ENCODE measurements around the gene MBNL2. TPM values are rescaled to one million over a fixed set of nuclear protein-coding genes. Genes with fewer than 3 reads are reported as not detected.

Gene MBNL2
- polyA plus RNA-seq, 1 experiment = 44.0 TPM

DNA sequence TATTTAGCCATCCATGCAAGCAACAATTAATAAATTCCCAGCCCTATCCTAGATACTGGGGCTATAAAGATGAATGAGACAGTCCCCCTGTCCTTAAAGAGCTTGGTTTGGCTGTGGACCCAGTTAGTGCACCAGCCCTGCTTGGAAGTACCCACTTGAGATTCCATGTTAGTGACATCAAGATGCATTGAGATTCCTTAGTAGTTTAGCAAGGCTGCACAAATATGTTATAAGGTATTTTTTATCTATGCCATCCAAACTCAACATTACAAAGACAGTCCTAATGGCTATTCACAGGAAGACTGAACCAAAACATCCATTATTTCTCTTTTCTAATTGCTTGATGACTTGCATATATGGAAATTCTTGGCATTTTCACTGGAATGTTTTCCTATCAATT is 163.0 kb downstream of the MBNL2 start:
- Histone ChIP-seq H3K27me3 (ENCODE audit: control insufficient read depth, insufficient read depth, low read length) (no peaks in the 10 kb centered on the region), H3K4me3 (ENCODE audit: low read depth, low read length) (no peak overlapping the region), H3K9me3 (ENCODE audit: control insufficient read depth, insufficient read depth, low read length) (no peaks in the 10 kb centered on the region), H3K27ac (ENCODE audit: low read depth, low read length) (no peak overlapping the region)
- ChIA-PET POLR2A (no interaction called here), CTCF (interaction anchor here (1.8 to 2.6 kb wide), 3 partner anchors 274 to 367 kb away, joined by 6 to 11 read pairs (median 7); no protein-coding TSS in a partner anchor)
- TF ChIP-seq, protein P1, sequence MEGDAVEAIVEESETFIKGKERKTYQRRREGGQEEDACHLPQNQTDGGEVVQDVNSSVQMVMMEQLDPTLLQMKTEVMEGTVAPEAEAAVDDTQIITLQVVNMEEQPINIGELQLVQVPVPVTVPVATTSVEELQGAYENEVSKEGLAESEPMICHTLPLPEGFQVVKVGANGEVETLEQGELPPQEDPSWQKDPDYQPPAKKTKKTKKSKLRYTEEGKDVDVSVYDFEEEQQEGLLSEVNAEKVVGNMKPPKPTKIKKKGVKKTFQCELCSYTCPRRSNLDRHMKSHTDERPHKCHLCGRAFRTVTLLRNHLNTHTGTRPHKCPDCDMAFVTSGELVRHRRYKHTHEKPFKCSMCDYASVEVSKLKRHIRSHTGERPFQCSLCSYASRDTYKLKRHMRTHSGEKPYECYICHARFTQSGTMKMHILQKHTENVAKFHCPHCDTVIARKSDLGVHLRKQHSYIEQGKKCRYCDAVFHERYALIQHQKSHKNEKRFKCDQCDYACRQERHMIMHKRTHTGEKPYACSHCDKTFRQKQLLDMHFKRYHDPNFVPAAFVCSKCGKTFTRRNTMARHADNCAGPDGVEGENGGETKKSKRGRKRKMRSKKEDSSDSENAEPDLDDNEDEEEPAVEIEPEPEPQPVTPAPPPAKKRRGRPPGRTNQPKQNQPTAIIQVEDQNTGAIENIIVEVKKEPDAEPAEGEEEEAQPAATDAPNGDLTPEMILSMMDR (IDR thresholded peaks at IDR 0.05; ENCODE audit: low read depth, low read length) = no peak
- no peak for DNase-seq (ENCODE audit: low read depth, low spot score)

DNA sequence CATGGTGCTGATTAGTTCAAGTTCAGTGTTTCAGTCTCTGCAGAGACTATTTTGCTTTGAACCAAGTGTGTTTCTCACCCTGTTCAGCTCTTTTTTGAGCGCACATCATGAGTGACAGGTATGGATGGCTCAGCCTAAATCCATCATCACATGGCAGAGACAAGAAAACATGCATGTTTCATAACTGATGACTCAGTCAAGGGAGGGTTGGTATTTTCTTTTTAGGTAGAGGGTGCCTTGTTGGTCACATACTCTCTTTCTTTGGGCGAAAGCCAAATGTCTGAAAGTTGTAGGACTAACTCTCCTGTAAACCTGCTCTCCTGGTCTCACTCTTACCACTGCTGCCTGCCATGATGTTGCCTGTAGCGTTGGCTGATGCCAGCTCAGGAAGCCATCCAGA is 163.7 kb downstream of the MBNL2 start:
- POLR2A ChIA-PET = no interaction called here
- H3K27ac ChIP-seq (ENCODE audit: low read depth, low read length) = no peak overlapping the region
- H3K9me3 ChIP-seq (ENCODE audit: control insufficient read depth, insufficient read depth, low read length) = no peaks in the 10 kb centered on the region
- TF ChIP-seq, protein P1 (IDR thresholded peaks at IDR 0.05; ENCODE audit: low read depth, low read length) = no peak
- no peak for DNase-seq (ENCODE audit: low read depth, low spot score)
- CTCF ChIA-PET = interaction anchor here (1.2 to 2.6 kb wide), 4 partner anchors 189 to 368 kb away, joined by 3 to 11 read pairs (median 6); no protein-coding TSS in a partner anchor
- no peaks in the 10 kb centered on the region for H3K27me3 ChIP-seq (ENCODE audit: control insufficient read depth, insufficient read depth, low read length)
- H3K4me3 ChIP-seq (ENCODE audit: low read depth, low read length) = no peak overlapping the region

DNA sequence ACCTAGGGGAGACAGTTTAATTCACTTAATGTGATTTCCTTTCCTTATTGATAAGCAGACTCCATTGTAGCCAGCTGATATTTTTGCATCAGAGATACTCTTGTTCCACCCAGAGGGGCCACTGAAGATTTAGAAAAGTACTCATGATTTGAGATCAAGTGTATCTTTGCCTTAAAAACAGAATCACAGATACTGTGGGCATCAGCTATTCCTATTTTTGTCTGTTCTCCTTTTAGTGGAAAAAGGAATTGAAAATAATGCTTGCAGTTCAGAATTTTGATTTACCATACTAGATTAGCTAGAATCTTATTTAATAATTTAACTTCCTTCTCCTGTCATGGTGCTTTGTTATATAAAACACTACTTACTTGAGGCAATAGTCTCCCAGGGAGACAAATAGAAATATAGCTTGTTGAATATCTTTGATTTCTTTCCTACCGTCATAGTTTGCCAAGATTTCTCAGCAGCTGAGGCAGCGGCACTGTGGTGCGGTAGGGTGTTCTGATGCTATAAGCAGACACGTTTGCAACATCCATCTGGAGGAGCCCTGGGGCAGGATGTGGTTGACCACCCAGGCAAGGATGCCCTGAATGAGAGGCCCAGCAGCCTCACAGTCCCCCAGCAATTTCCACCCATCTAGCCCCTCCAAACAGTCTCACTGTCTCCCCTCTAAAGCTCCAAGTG is 164.8 kb downstream of the MBNL2 start:
- ChIA-PET POLR2A (no interaction called here), CTCF (interaction anchor here (1.2 to 2.6 kb wide), 3 partner anchors 188 to 369 kb away, joined by 3 to 11 read pairs (median 7); no protein-coding TSS in a partner anchor)
- H3K27ac ChIP-seq (ENCODE audit: low read depth, low read length) = no peak overlapping the region
- TF ChIP-seq, protein P1 (IDR thresholded peaks at IDR 0.05; ENCODE audit: low read depth, low read length) = no peak
- H3K4me3 ChIP-seq (ENCODE audit: low read depth, low read length) = no peak overlapping the region
- no peaks in the 10 kb centered on the region for H3K9me3 ChIP-seq (ENCODE audit: control insufficient read depth, insufficient read depth, low read length)
- DNase-seq (ENCODE audit: low read depth, low spot score) = no peak
- H3K27me3 ChIP-seq (ENCODE audit: control insufficient read depth, insufficient read depth, low read length) = no peaks in the 10 kb centered on the region

DNA sequence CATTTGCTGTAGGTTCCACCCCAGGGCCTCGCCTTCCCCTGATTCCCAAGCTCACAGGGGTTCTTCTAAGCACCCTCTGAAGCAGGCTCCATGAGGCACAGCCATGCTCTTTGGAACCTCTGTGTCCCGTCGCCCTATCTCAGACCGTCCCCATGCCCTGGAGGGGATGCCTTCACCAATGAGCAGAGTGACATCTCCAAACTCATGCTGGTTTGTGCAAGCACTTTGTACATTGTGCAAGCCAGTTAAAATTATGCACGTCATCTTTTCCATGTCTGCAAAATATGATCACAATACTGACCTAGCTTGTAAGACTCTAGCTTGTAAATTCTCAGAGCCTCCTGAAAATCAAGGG is 165.3 kb downstream of the MBNL2 start:
- no peak for DNase-seq (ENCODE audit: low read depth, low spot score)
- Histone ChIP-seq H3K27ac (ENCODE audit: low read depth, low read length) (no peak overlapping the region), H3K4me3 (ENCODE audit: low read depth, low read length) (no peak overlapping the region), H3K9me3 (ENCODE audit: control insufficient read depth, insufficient read depth, low read length) (no peaks in the 10 kb centered on the region), H3K27me3 (ENCODE audit: control insufficient read depth, insufficient read depth, low read length) (no peaks in the 10 kb centered on the region)
- ChIA-PET CTCF (interaction anchor here (2.4 to 2.6 kb wide), 2 partner anchors 278 to 369 kb away, joined by 7 to 11 read pairs; no protein-coding TSS in a partner anchor), POLR2A (no interaction called here)
- TF ChIP-seq, protein P1 (IDR thresholded peaks at IDR 0.05; ENCODE audit: low read depth, low read length) = no peak

DNA sequence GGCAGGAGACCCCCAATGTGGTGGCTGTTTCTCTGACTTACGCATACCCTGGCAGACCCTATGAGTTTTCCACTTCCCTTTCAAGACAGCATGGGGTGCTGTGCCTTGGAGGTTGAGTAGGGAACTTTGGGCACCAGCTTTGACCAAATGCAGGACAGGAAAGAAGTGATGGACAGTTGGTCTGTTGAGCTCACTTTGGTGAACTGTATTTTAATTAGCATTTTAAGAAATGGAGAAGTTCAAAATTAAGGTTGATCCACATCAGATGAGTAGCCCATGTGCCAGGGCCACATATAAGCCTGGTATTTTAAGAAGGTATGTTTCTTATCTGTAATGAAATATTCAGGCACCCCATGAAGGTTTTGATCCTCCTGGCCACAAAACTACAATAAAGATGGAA is 165.8 kb downstream of the MBNL2 start:
- no peak overlapping the region for H3K27ac ChIP-seq (ENCODE audit: low read depth, low read length)
- ChIA-PET CTCF (interaction anchor here (2.6 kb wide), 1 partner anchor 278 kb away, joined by 11 read pairs; no protein-coding TSS in a partner anchor), POLR2A (no interaction called here)
- no peak overlapping the region for H3K4me3 ChIP-seq (ENCODE audit: low read depth, low read length)
- TF ChIP-seq, protein P1 (IDR thresholded peaks at IDR 0.05; ENCODE audit: low read depth, low read length) = no peak
- H3K9me3 ChIP-seq (ENCODE audit: control insufficient read depth, insufficient read depth, low read length) = no peaks in the 10 kb centered on the region
- no peak for DNase-seq (ENCODE audit: low read depth, low spot score)
- H3K27me3 ChIP-seq (ENCODE audit: control insufficient read depth, insufficient read depth, low read length) = no peaks in the 10 kb centered on the region
